Measurements from ENCODE around the gene GRIN1. TPM values are rescaled to one million over a fixed set of nuclear protein-coding genes. Genes with fewer than 3 reads are reported as not detected.
"Not testable (repeated sequence)": the region's sequence is repeated elsewhere in the genome, so short reads cannot be mapped to it uniquely, and the experiment has no call there.

The GRIN1 gene
- polyA plus RNA-seq, 3 donors from 2014 or later, result not detected

GRCh38 chr9:137115394-137116026, 23.4 kb upstream of the GRIN1 start:
- peaks cover 0 to 4% of the 10 kb centered on the region in 2 donors for H3K4me1 Mint-ChIP-seq
- no peaks in the 10 kb centered on the region for H3K36me3 Mint-ChIP-seq
- no peak overlapping the region for H3K27ac Mint-ChIP-seq
- H3K9me3 Mint-ChIP-seq, result no peaks in the 10 kb centered on the region
- peaks cover 2 to 4% (median 3%) of the 10 kb centered on the region in 3 donors for H3K27me3 Mint-ChIP-seq (ENCODE audit: low read depth in 3 of 3)
- H3K4me3 Mint-ChIP-seq, result peak overlapping the region in 2 of 5 donors; percentile 30 to 42
- no peak for DNase-seq

GRCh38 chr9:137116027-137116507, 22.9 kb upstream of the GRIN1 start:
- no peak for DNase-seq
- Mint-ChIP-seq H3K4me1 (peaks cover 0 to 3% of the 10 kb centered on the region in 2 donors), H3K9me3 (no peaks in the 10 kb centered on the region), H3K27ac (no peak overlapping the region), H3K36me3 (no peaks in the 10 kb centered on the region), H3K27me3 (ENCODE audit: low read depth in 3 of 3) (peaks cover 2 to 4% (median 3%) of the 10 kb centered on the region in 3 donors), H3K4me3 (no peak overlapping the region)

- Mint-ChIP-seq H3K4me1 (peaks cover 0 to 3% of the 10 kb centered on the region in 2 donors), H3K27ac (peak overlapping the region in 1 of 6 donors; percentile 45), H3K9me3 (no peaks in the 10 kb centered on the region), H3K27me3 (ENCODE audit: low read depth in 3 of 3) (peaks cover 2 to 4% (median 3%) of the 10 kb centered on the region in 3 donors), H3K4me3 (peak overlapping the region in 2 of 5 donors; percentile 21 to 29), H3K36me3 (no peaks in the 10 kb centered on the region)
- DNase-seq, result no peak
These were observed 22.2 kb upstream of the GRIN1 start for GRCh38 chr9:137116728-137117127.

- H3K27ac Mint-ChIP-seq, result no peak overlapping the region
These were observed 21.7 kb upstream of the GRIN1 start for GRCh38 chr9:137117269-137117731.

GRCh38 chr9:137118092-137118603, 20.8 kb upstream of the GRIN1 start:
- H3K9me3 Mint-ChIP-seq; H3K4me1 Mint-ChIP-seq; H3K36me3 Mint-ChIP-seq; H3K4me3 Mint-ChIP-seq; DNase-seq; H3K27me3 Mint-ChIP-seq (ENCODE audit: low read depth in 3 of 3); H3K27ac Mint-ChIP-seq: not testable (repeated sequence)

More at GRCh38 chr9:137117269-137117731, 21.7 kb upstream of the GRIN1 start:
- no peaks in the 10 kb centered on the region for H3K36me3 Mint-ChIP-seq
- peaks cover 2 to 4% (median 3%) of the 10 kb centered on the region in 3 donors for H3K27me3 Mint-ChIP-seq (ENCODE audit: low read depth in 3 of 3)
- no peaks in the 10 kb centered on the region for H3K9me3 Mint-ChIP-seq
- DNase-seq, result no peak
- no peak overlapping the region for H3K4me3 Mint-ChIP-seq
- H3K4me1 Mint-ChIP-seq, result peaks cover 0 to 5% of the 10 kb centered on the region in 2 donors

- not testable (repeated sequence) for H3K27me3 Mint-ChIP-seq (ENCODE audit: low read depth in 3 of 3); H3K36me3 Mint-ChIP-seq; H3K4me3 Mint-ChIP-seq; H3K27ac Mint-ChIP-seq; H3K9me3 Mint-ChIP-seq; DNase-seq
- peaks cover 8 to 13% of the 10 kb centered on the region in 2 donors for H3K4me1 Mint-ChIP-seq
These were observed 16.8 kb upstream of the GRIN1 start for GRCh38 chr9:137121927-137122795.

GRCh38 chr9:137122796-137123467, 16.0 kb upstream of the GRIN1 start:
- H3K27ac Mint-ChIP-seq, result not testable (repeated sequence)

GRCh38 chr9:137123468-137123837, 15.5 kb upstream of the GRIN1 start:
- Mint-ChIP-seq H3K27ac (no peak overlapping the region), H3K4me1 (peaks cover 21 to 26% of the 10 kb centered on the region in 2 donors), H3K9me3 (no peaks in the 10 kb centered on the region), H3K4me3 (no peak overlapping the region), H3K36me3 (no peaks in the 10 kb centered on the region), H3K27me3 (ENCODE audit: low read depth in 3 of 3) (peaks cover 5 to 13% (median 8%) of the 10 kb centered on the region in 3 donors)
- DNase-seq, result no peak

More at GRCh38 chr9:137122796-137123467, 16.0 kb upstream of the GRIN1 start:
- peaks cover 16 to 21% of the 10 kb centered on the region in 2 donors for H3K4me1 Mint-ChIP-seq
- H3K4me3 Mint-ChIP-seq; DNase-seq; H3K9me3 Mint-ChIP-seq; H3K36me3 Mint-ChIP-seq; H3K27me3 Mint-ChIP-seq (ENCODE audit: low read depth in 3 of 3): not testable (repeated sequence)

- H3K4me1 Mint-ChIP-seq, result peaks cover 26 to 31% of the 10 kb centered on the region in 2 donors
- not testable (repeated sequence) for H3K4me3 Mint-ChIP-seq, DNase-seq, H3K9me3 Mint-ChIP-seq, H3K36me3 Mint-ChIP-seq, H3K27ac Mint-ChIP-seq
- peaks cover 8 to 16% (median 9%) of the 10 kb centered on the region in 3 donors for H3K27me3 Mint-ChIP-seq (ENCODE audit: low read depth in 3 of 3)
These were observed 14.9 kb upstream of the GRIN1 start for GRCh38 chr9:137123952-137124462.

GRCh38 chr9:137126786-137127185, 12.2 kb upstream of the GRIN1 start:
- Mint-ChIP-seq H3K27me3 (ENCODE audit: low read depth in 3 of 3) (peaks cover 6 to 20% (median 11%) of the 10 kb centered on the region in 3 donors), H3K4me3 (peak overlapping the region; percentile 25 to 95 (median 86)), H3K36me3 (no peaks in the 10 kb centered on the region), H3K9me3 (peaks cover 0 to 2% (median 0%) of the 10 kb centered on the region in 6 donors), H3K27ac (peak overlapping the region; percentile 89 to 98 (median 96)), H3K4me1 (peaks cover 31 to 32% of the 10 kb centered on the region in 2 donors)
- DNase-seq, result no peak

- peak; percentile 32 to 36 (median 35) for DNase-seq
These were observed 11.4 kb upstream of the GRIN1 start for GRCh38 chr9:137127301-137128157.

GRCh38 chr9:137128158-137128861, 10.6 kb upstream of the GRIN1 start:
- no peaks in the 10 kb centered on the region for H3K36me3 Mint-ChIP-seq
- no peak for DNase-seq
- peaks cover 30 to 31% of the 10 kb centered on the region in 2 donors for H3K4me1 Mint-ChIP-seq
- peak overlapping the region; percentile 81 to 95 (median 86) for H3K4me3 Mint-ChIP-seq
- H3K9me3 Mint-ChIP-seq, result peaks cover 0 to 2% (median 0%) of the 10 kb centered on the region in 6 donors
- peak overlapping the region; percentile 70 to 97 (median 82) for H3K27ac Mint-ChIP-seq
- H3K27me3 Mint-ChIP-seq (ENCODE audit: low read depth in 3 of 3), result peaks cover 11 to 22% (median 11%) of the 10 kb centered on the region in 3 donors

More at GRCh38 chr9:137127301-137128157, 11.4 kb upstream of the GRIN1 start:
- peaks cover 30 to 31% of the 10 kb centered on the region in 2 donors for H3K4me1 Mint-ChIP-seq
- peak overlapping the region; percentile 81 to 95 (median 86) for H3K4me3 Mint-ChIP-seq
- peaks cover 8 to 20% (median 11%) of the 10 kb centered on the region in 3 donors for H3K27me3 Mint-ChIP-seq (ENCODE audit: low read depth in 3 of 3)
- H3K27ac Mint-ChIP-seq, result peak overlapping the region; percentile 89 to 98 (median 96)
- peaks cover 0 to 2% (median 0%) of the 10 kb centered on the region in 6 donors for H3K9me3 Mint-ChIP-seq
- H3K36me3 Mint-ChIP-seq, result no peaks in the 10 kb centered on the region

Data from immature natural killer cell (primary cell).